ENCODE data around the gene JMJD8.

DNA sequence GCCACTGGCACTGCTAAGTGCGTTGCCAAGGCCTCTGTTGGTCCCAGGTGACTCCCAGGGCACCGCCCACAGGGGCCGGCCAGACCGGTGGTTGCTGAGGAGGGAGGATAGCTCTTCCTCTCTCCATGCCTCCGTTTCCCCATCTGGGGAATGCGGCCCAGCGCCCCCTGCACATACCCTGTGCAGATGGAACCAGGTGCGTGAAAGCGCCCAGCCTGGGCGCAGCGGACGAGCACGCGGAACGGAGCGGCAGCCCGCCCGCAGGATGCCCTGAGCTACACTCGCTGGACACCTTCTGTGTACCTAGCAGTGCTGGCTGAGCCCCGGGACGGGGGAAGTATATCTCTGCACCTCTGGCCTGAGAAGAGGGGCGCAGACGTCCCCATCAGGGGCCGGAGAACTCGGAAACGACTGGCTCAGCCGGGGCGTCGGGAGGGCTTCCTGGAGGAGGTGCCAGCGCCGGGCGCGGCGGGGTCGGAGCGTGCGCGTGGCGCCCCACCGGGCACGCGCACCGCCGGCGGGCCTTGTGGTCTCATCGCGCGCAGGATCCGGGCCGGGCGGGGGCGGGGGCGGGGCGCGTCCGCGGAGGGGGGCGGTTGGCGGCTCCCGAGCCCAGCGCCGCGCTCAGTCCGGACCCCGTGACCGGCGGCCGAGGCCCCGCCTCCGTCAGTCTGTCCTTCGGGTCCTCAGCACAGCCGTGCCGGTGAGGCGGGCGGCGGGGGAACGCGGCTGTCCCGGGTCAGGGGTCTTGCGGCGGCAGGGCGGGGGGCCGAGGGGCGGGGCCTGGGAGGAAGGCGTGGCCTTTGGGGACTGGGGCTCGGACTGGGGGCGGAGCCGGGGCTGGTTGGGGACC, 42.5 kb upstream of the JMJD8 start, which contains the start of the genes CCDC78 and HAGHL:
- TF ChIP-seq, protein P1, sequence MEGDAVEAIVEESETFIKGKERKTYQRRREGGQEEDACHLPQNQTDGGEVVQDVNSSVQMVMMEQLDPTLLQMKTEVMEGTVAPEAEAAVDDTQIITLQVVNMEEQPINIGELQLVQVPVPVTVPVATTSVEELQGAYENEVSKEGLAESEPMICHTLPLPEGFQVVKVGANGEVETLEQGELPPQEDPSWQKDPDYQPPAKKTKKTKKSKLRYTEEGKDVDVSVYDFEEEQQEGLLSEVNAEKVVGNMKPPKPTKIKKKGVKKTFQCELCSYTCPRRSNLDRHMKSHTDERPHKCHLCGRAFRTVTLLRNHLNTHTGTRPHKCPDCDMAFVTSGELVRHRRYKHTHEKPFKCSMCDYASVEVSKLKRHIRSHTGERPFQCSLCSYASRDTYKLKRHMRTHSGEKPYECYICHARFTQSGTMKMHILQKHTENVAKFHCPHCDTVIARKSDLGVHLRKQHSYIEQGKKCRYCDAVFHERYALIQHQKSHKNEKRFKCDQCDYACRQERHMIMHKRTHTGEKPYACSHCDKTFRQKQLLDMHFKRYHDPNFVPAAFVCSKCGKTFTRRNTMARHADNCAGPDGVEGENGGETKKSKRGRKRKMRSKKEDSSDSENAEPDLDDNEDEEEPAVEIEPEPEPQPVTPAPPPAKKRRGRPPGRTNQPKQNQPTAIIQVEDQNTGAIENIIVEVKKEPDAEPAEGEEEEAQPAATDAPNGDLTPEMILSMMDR (IDR thresholded peaks at IDR 0.05), result 0 out of 2 replicates have a peak, but pooled peaks have one; percentile 7
- TF ChIP-seq ZFX (IDR thresholded peaks at IDR 0.05; ENCODE audit: borderline replicate concordance), result no peak
